DND-41 (cell line): ENCODE results near the gene SIPA1L2.

Experiments used
- ATAC-seq: fragments of 200-7000 bp; cut with Tn5 transposase; 3 replicates; pipeline ENCODE4 v1.9.1; 2021; ENCODE audit warnings: low read depth; ENCODE audit not compliant: insufficient read depth
- DNase-seq: peaks from one replicate; pipeline ENCODE4 v3.0.0-alpha.2; 2020
- H2AFZ ChIP-seq: 2 replicates; pipeline ENCODE4 v1.6.0; 2012; ENCODE audit warnings: low read depth, low read length
- H3K27ac ChIP-seq: 2 replicates; pipeline ENCODE4 v1.5.1; 2012; ENCODE audit warnings: low read length, inconsistent platforms
- H3K27me3 ChIP-seq: fragments of 200-600 bp; sonication (generic); 2 replicates; pipeline ENCODE4 v1.6.0; 2012; ENCODE audit warnings: low read length, mild to moderate bottlenecking, inconsistent platforms; ENCODE audit not compliant: insufficient read depth, poor library complexity
- H3K36me3 ChIP-seq: 2 replicates; pipeline ENCODE4 v1.5.1; 2012; ENCODE audit warnings: low read length, inconsistent platforms; ENCODE audit not compliant: insufficient read depth
- H3K4me1 ChIP-seq: 2 replicates; pipeline ENCODE4 v1.5.1; 2012; ENCODE audit warnings: mild to moderate bottlenecking, low read length; ENCODE audit not compliant: insufficient read depth
- H3K4me2 ChIP-seq: 2 replicates; pipeline ENCODE4 v1.6.0; 2012; ENCODE audit warnings: mild to moderate bottlenecking, moderate library complexity, low read length, inconsistent platforms; ENCODE audit not compliant: insufficient read depth
- H3K4me3 ChIP-seq, 2 experiments: fragments of 200-600 bp in 1 of 2; shearing (Covaris generic) in 1 of 2; 2 replicates each; pipeline ENCODE4 v1.5.1; 2012 to 2016; ENCODE audit warnings: inconsistent platforms in 2 of 2, low read length in 2 of 2, mild to moderate bottlenecking in 2 of 2, low read depth in 1 of 2, moderate library complexity in 1 of 2
- H3K79me2 ChIP-seq: 2 replicates; pipeline ENCODE4 v1.6.0; 2012; ENCODE audit warnings: low read length, inconsistent platforms; ENCODE audit not compliant: insufficient read depth
- H3K9ac ChIP-seq: 2 replicates; pipeline ENCODE4 v1.6.0; 2012; ENCODE audit warnings: low read depth, mild to moderate bottlenecking, inconsistent platforms, low read length, moderate library complexity
- H3K9me3 ChIP-seq: 2 replicates; pipeline ENCODE4 v1.5.1; 2012; ENCODE audit warnings: low read length, moderate library complexity, mild to moderate bottlenecking, inconsistent platforms; ENCODE audit not compliant: insufficient read depth, severe bottlenecking
- H4K20me1 ChIP-seq: 2 replicates; pipeline ENCODE4 v1.6.0; 2012; ENCODE audit warnings: low read length; ENCODE audit not compliant: insufficient read depth
- EZH2 ChIP-seq: IDR thresholded peaks from 3 replicates; pipeline ENCODE4 v1.6.1; 2012; ENCODE audit warnings: borderline replicate concordance, low read depth, mild to moderate bottlenecking, moderate library complexity, low read length, inconsistent platforms; ENCODE audit not compliant: severe bottlenecking
- TF ChIP-seq, protein P1 (sequence below): IDR thresholded peaks from 2 replicates; pipeline ENCODE4 v1.5.1; 2012; ENCODE audit warnings: borderline replicate concordance, low read length, moderate library complexity, mild to moderate bottlenecking; ENCODE audit not compliant: poor library complexity, severe bottlenecking; ENCODE audit errors: extremely low read depth

Gene SIPA1L2

DNA sequence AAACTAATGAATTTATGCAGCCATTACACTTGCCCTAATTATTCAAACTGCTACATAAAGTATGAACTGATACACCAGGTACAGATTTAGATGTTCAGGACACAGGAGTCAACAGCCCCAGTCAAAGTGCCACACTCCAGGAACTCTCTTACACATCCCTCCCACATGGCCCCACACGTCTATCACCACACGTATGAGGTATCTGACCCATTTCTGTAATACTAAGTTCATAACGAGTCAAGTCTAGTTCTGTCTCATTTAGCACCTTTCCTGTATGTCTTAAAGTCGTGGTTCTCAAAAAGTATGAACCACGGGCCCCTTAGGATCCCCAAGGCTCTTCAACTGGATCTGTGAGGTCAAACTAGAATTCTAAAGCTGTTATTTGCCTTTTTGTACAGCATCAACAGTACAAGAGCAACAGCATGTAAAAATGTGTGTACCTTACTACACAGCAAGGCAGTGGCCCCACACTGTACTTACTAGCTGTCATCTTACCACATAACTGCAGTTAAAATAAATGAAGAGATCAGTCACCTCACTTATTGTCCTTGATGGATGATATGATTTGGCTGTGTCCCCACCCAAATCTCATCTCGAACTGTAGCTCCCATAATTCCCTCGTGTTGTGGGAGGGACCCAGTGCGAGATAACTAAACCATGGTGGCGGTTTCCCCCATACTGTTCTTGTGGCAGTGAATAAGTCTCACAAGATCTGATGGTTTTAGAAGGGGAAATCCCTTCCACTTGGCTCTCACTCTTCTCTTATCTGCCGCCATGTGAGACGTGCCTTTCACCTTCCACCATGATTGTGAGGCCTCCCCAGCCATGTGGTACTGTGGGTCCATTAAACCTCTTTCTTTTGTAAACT lies 42.6 kb downstream of the SIPA1L2 start:
- Histone ChIP-seq H3K27me3 (no peaks in the 10 kb centered on the region), H3K4me3 (no peak overlapping the region), H3K36me3 (no peaks in the 10 kb centered on the region), H3K9me3 (no peaks in the 10 kb centered on the region), H3K4me2 (no peak overlapping the region), H3K79me2 (peaks cover 7% of the 10 kb centered on the region; the same call in 1 of the 2 replicates), H2AFZ (no peak overlapping the region), H3K4me1 (peaks cover 24% of the 10 kb centered on the region), H3K9ac (no peak overlapping the region), H4K20me1 (no peaks in the 10 kb centered on the region), H3K27ac (no peak overlapping the region)
- DNase-seq (no peak), ATAC-seq (no peak)
- TF ChIP-seq, protein P1, sequence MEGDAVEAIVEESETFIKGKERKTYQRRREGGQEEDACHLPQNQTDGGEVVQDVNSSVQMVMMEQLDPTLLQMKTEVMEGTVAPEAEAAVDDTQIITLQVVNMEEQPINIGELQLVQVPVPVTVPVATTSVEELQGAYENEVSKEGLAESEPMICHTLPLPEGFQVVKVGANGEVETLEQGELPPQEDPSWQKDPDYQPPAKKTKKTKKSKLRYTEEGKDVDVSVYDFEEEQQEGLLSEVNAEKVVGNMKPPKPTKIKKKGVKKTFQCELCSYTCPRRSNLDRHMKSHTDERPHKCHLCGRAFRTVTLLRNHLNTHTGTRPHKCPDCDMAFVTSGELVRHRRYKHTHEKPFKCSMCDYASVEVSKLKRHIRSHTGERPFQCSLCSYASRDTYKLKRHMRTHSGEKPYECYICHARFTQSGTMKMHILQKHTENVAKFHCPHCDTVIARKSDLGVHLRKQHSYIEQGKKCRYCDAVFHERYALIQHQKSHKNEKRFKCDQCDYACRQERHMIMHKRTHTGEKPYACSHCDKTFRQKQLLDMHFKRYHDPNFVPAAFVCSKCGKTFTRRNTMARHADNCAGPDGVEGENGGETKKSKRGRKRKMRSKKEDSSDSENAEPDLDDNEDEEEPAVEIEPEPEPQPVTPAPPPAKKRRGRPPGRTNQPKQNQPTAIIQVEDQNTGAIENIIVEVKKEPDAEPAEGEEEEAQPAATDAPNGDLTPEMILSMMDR, result no peak
- no peak for TF ChIP-seq EZH2

DNA sequence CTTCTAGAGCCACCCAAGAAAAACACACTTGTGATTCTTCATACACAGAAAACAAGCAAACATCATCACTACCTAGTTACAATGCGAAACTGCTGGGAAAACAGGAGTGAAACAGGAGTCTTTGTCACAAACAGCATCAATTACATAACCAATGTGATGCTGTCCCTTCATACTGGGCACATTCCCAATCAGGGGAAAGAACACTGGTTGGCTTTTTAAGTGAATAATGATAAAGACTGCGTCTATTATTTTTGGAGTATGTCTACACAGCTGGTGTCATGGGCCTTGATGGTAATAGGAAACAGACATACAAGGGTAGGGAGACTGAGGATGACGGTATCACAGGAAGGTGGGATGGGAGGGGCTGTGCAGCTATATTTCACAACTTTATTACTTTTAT lies 43.3 kb downstream of the SIPA1L2 start:
- DNase-seq (no peak), ATAC-seq (no peak)
- H3K4me1 ChIP-seq, result peaks cover 21% of the 10 kb centered on the region
- H3K4me2 ChIP-seq, result no peak overlapping the region
- no peak overlapping the region for H3K27ac ChIP-seq
- H3K9me3 ChIP-seq, result no peaks in the 10 kb centered on the region
- no peak overlapping the region for H3K9ac ChIP-seq
- no peaks in the 10 kb centered on the region for H3K36me3 ChIP-seq
- H2AFZ ChIP-seq, result no peak overlapping the region
- no peaks in the 10 kb centered on the region for H4K20me1 ChIP-seq
- no peaks in the 10 kb centered on the region for H3K27me3 ChIP-seq
- no peak overlapping the region for H3K4me3 ChIP-seq
- peaks cover 7% of the 10 kb centered on the region; the same call in 1 of the 2 replicates for H3K79me2 ChIP-seq
- no peak for TF ChIP-seq EZH2
- TF ChIP-seq, protein P1, result no peak

DNA sequence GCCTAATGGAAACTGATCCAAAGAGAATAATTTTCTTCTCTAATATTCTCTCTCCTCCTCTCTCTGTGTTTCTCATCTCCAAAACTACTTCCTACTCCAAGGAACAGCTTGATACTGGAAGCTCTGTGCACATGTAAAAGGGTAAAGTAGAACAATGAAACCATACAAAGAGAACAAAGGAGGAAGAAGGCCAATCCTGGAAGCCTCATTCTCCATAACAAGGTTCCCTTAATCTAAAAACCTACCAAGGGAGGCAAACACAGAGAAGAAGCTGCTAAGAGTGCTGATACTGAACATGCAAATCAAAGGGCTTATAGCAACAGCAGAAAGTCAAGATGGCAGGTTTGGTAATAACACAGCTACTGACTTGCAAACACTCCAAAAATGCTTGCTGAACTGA lies 44.4 kb downstream of the SIPA1L2 start:
- DNase-seq, result no peak
- Histone ChIP-seq H3K79me2 (peaks cover 15% of the 10 kb centered on the region), H2AFZ (no peak overlapping the region)

More for the DNA sequence above, 44.4 kb downstream of the SIPA1L2 start:
- ATAC-seq, result no peak
- Histone ChIP-seq H3K4me1 (peaks cover 25% of the 10 kb centered on the region), H3K4me2 (no peak overlapping the region), H3K36me3 (no peaks in the 10 kb centered on the region), H3K4me3 (no peak overlapping the region), H3K9me3 (no peaks in the 10 kb centered on the region), H3K9ac (no peak overlapping the region), H4K20me1 (no peaks in the 10 kb centered on the region), H3K27me3 (no peaks in the 10 kb centered on the region), H3K27ac (no peak overlapping the region)
- TF ChIP-seq, protein P1, result no peak
- TF ChIP-seq EZH2, result no peak
